ENCODE results near the gene RAD54L.
"Not testable (repeated sequence)": the region's sequence is repeated elsewhere in the genome, so short reads cannot be mapped to it uniquely, and the experiment has no call there.

Gene RAD54L

DNA sequence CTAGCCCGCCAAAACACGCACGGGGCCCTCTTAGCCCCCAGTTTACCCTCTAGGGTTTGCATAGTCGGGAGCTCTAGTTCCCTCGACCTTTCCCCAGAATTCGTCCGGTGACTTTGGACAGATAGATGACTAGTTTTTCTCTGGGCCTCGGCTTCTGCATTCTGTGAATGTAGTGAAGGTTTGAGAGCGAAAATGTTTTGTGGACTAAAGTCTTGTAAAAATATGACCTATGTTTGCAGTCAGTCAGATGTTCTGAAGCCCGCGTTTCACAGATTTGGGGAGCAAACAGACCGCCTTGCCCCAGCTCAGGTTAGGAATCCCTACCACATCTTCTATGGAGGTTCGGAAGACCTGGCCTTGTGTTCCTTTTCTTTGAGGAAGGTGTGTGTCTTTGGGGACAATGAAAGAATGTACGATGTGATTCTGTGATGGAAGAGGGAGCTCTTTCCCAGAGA, 56.3 kb downstream of the RAD54L start:
- no peaks in the 10 kb centered on the region for H3K9me3 ChIP-seq
- peak overlapping the region; percentile 70 for H3K4me3 ChIP-seq
- in situ Hi-C loops (cut with MboI; ENCODE audit: low sequenced_read_pairs): no loop called here
- peaks cover 39% of the 10 kb centered on the region for H3K4me1 ChIP-seq
- H3K36me3 ChIP-seq (replicated peaks): peaks cover 30% of the 10 kb centered on the region
- DNase-seq (ENCODE audit: low spot score in 2 of 2): no peak
- no peaks in the 10 kb centered on the region for H3K27me3 ChIP-seq (ENCODE audit: low read depth)

DNA sequence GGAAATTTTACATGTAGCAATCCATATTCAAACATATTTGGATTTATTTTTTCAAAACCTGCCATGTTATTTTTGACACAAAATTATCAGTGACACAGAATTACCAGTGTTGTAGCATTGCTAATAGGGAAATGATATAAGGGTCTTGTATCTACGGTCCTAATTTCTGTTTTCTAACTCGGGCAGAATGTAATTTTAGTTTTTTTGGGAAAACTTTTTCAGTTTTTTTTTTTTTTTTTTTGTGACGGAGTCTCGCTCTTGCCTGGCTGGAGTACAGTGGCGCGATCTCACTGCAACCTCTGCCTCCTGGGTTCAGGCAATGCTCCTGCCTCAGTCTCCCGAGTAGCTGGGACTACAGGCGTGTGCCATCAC, 58.6 kb downstream of the RAD54L start:
- peaks cover 53% of the 10 kb centered on the region for H3K36me3 ChIP-seq (replicated peaks)
- H3K4me1 ChIP-seq: peaks cover 29% of the 10 kb centered on the region
- no peak for DNase-seq (ENCODE audit: low spot score in 2 of 2)
- in situ Hi-C loops (cut with MboI; ENCODE audit: low sequenced_read_pairs): no loop called here
- H3K27me3 ChIP-seq (ENCODE audit: low read depth): no peaks in the 10 kb centered on the region
- peak overlapping the region; percentile 70 for H3K4me3 ChIP-seq
- no peaks in the 10 kb centered on the region for H3K9me3 ChIP-seq

DNA sequence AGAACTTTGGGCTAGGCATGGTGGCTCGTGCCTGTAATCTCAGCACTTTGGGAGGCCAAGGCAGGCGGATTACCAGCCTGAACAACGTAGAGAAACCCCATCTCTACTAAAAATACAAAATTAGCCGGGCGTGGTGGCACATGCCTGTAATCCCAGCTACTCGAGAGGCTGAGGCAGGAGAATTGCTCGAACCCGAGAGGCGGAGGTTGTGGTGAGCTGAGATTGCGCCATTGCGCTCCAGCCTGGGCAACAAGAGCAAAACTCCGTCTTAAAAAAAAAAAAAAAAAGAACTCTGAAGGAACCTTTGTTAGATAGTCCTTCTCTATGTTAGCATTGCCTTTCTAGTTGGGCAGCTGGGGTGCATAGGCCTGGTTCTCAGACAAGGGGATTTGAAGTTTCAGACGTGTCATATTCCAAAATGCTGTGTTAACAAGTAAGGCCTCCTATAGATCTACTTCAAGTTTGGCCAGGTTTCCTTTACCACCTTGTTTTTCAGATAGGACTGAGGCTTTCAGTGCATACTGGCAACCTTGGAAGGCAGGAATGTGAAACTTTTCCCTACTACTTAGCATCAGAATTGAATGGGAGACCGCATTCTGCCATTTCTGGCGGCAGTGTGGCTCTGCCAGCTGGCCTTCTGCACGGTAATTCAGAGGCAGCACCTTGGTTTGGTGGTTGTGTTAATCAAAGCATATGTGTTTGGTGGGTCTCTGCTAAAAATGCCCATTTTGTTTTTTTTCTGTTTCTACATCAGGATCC, 62.0 kb downstream of the RAD54L start:
- in situ Hi-C loops (cut with MboI; ENCODE audit: low sequenced_read_pairs): no loop called here
- no peak overlapping the region for H3K4me3 ChIP-seq
- H3K9me3 ChIP-seq: no peaks in the 10 kb centered on the region
- H3K4me1 ChIP-seq: peaks cover 28% of the 10 kb centered on the region
- no peaks in the 10 kb centered on the region for H3K27me3 ChIP-seq (ENCODE audit: low read depth)
- H3K36me3 ChIP-seq (replicated peaks): peaks cover 83% of the 10 kb centered on the region
- DNase-seq (ENCODE audit: low spot score in 2 of 2): no peak

DNA sequence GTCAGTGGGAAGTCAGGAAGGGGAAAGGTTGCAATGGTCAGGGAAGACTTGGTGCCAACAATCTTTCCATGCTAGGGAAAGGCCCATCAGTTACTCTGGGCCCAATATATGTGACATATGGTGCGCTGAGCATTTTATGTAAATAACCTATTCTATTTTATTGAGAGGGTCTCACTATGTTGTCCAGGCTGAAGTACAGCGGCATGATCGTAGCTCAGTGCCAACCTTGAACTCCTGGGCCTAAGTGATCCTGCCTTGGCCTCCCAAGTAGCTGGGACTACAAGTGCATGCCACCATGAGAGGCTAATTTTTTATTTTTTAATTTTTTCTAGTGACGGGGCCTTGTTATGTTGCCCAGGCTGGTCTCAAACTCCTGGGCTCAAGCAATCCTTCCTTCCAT, 62.8 kb downstream of the RAD54L start:
- DNase-seq (ENCODE audit: low spot score in 2 of 2): no peak
- Histone ChIP-seq H3K9me3 (no peaks in the 10 kb centered on the region), H3K27me3 (ENCODE audit: low read depth) (no peaks in the 10 kb centered on the region), H3K36me3 (replicated peaks) (peaks cover 86% of the 10 kb centered on the region), H3K4me1 (peaks cover 28% of the 10 kb centered on the region), H3K4me3 (no peak overlapping the region)
- in situ Hi-C loops (cut with MboI; ENCODE audit: low sequenced_read_pairs): no loop called here

DNA sequence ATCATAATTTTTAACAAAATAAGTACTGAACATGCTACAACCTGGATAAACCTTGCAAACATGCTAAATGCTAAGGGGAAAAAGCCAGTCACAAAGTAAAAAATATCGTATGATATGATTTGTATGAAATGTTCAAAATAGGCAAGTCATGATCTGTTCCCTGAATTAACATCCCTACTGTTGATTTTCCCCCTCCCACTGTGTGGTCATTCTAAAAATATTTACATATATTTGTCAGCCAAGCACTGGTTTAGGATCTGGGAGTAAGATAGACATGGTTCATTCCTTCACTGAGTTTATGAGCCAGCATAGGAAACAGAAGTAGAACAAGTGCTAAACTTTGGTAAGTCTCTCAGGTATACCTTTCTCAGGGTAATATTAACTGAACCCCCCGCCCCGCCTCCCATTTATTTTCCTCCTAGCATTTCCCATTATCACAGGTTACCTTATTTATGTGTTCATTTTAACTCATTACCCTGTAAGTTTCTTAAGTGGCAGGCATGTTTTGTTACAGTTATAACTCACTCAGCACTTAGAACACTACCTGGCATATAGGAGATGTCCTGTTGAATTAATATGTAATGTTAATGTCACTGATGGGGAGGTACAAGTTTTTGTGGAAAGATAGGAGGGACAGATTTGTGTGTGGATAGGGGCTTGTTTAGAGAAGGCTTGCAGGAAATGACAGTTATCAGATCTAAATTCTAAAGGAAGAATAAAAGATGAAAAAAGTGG, 68.3 kb downstream of the RAD54L start:
- Histone ChIP-seq H3K4me1 (peaks cover 4% of the 10 kb centered on the region), H3K9me3 (no peaks in the 10 kb centered on the region), H3K36me3 (replicated peaks) (peaks cover 65% of the 10 kb centered on the region), H3K27me3 (ENCODE audit: low read depth) (no peaks in the 10 kb centered on the region), H3K4me3 (no peak overlapping the region)
- in situ Hi-C loops (cut with MboI; ENCODE audit: low sequenced_read_pairs): no loop called here
- DNase-seq (ENCODE audit: low spot score in 2 of 2): no peak

DNA sequence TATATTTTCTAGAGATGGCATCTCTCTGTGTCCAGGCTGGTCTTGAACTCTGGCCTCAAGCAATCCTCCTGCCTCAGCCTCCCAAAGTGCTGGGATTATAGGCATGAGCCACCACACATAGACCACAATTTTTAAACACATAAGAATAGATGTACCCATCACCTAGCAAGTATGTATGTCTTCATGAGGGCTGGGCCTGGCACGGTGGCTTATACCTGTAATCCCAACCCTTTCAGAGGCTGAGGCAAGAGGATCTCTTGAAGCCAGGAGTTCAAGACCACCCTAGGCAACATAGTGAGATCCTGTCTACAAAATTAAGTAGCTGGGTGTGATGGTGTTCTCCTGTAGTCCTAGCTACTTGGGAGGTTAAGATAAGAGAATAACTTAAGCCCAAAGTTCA, 69.8 kb downstream of the RAD54L start:
- Histone ChIP-seq H3K36me3 (replicated peaks) (peaks cover 50% of the 10 kb centered on the region), H3K4me1 (peaks cover 4% of the 10 kb centered on the region), H3K9me3 (no peaks in the 10 kb centered on the region), H3K4me3 (no peak overlapping the region), H3K27me3 (ENCODE audit: low read depth) (no peaks in the 10 kb centered on the region)
- in situ Hi-C loops (cut with MboI; ENCODE audit: low sequenced_read_pairs): no loop called here
- no peak for DNase-seq (ENCODE audit: low spot score in 2 of 2)

DNA sequence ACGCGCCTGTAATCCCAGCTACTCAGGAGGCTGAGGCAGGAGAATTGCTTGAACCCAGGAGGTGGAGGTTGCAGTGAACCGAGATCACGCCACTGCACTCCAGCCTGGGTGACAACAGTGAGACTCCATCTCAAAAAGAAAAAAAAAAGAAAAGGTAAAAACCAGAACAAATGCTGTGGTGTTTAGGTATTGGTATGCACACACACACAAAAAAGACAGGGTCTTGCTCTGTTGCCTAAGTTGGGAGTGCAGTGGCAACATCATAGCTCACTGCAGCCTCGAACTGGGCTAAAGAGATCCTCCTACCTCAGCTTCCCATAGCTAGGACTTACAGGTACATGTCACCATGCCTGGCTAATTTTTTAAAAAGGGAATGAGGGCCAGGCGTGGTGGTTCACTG, 71.7 kb downstream of the RAD54L start:
- DNase-seq (ENCODE audit: low spot score in 2 of 2); H3K4me1 ChIP-seq; H3K4me3 ChIP-seq; in situ Hi-C loops (cut with MboI; ENCODE audit: low sequenced_read_pairs); H3K9me3 ChIP-seq; H3K27me3 ChIP-seq (ENCODE audit: low read depth): not testable (repeated sequence)
- peaks cover 32% of the 10 kb centered on the region for H3K36me3 ChIP-seq (replicated peaks)

DNA sequence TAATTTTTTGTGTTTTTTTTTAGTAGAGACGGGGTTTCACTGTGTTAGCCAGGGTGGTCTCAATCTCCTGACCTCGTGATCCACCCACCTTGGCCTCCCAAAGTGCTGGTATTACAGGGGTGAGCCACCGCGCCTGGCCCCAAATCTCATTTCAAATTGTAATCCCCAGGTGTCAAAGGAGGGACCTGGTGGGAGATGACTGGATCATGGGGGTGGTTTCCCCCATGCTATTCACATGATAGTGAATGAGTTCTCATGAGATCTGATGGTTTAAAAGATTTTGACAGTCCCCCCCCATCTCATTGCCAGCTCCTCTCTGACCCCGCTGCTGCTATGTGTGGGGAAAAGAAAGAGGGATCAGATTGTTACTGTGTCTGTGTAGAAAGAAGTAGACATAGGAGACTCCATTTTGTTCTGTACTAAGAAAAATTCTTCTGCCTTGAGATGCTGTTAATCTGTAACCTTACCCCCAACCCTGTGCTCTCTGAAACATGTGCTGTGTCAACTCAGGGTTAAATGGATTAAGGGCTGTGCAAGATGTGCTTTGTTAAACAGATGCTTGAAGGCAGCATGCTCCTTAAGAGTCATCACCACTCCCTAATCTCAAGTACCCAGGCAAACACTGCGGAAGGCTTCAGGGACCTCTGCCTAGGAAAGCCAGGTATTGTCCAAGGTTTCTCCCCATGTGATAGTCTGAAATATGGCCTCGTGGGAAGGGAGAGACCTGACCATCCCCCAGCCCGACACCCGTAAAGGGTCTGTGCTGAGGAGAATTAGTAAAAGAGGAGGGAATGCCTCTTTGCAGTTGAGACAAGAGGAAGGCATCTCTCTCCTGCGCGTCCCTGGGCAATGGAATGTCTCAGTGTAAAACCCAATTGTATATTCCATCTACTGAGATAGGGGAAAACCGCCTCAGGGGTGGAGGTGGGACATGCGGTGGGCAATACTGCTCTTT, 72.7 kb downstream of the RAD54L start:
- H3K36me3 ChIP-seq (replicated peaks): peaks cover 23% of the 10 kb centered on the region
- H3K4me3 ChIP-seq; H3K9me3 ChIP-seq; H3K27me3 ChIP-seq (ENCODE audit: low read depth); in situ Hi-C loops (cut with MboI; ENCODE audit: low sequenced_read_pairs); H3K4me1 ChIP-seq: not testable (repeated sequence)
- DNase-seq (ENCODE audit: low spot score in 2 of 2): peak in 1 of 2 experiments; percentile 51

DNA sequence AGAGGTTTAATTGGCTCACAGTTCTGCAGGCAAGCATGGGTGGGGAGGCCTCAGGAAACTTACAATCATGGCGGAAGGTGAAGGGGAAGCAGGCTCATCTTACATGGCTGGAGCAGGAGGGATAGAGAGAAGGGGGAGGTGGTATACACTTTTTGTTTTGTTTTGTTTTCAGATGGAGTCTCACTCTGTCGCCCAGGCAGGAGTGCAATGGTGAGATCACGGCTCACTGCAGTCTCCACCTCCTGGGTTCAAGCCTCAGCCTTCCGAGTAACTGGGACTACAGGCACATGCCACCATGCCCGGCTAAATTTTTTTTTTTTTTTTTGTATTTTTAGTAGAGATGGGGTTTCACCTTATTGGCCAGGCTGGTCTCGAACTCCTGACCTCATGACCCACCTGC, 74.6 kb downstream of the RAD54L start:
- DNase-seq (ENCODE audit: low spot score in 2 of 2); H3K9me3 ChIP-seq; H3K4me3 ChIP-seq; H3K4me1 ChIP-seq; H3K27me3 ChIP-seq (ENCODE audit: low read depth); H3K36me3 ChIP-seq (replicated peaks); in situ Hi-C loops (cut with MboI; ENCODE audit: low sequenced_read_pairs): not testable (repeated sequence)

DNA sequence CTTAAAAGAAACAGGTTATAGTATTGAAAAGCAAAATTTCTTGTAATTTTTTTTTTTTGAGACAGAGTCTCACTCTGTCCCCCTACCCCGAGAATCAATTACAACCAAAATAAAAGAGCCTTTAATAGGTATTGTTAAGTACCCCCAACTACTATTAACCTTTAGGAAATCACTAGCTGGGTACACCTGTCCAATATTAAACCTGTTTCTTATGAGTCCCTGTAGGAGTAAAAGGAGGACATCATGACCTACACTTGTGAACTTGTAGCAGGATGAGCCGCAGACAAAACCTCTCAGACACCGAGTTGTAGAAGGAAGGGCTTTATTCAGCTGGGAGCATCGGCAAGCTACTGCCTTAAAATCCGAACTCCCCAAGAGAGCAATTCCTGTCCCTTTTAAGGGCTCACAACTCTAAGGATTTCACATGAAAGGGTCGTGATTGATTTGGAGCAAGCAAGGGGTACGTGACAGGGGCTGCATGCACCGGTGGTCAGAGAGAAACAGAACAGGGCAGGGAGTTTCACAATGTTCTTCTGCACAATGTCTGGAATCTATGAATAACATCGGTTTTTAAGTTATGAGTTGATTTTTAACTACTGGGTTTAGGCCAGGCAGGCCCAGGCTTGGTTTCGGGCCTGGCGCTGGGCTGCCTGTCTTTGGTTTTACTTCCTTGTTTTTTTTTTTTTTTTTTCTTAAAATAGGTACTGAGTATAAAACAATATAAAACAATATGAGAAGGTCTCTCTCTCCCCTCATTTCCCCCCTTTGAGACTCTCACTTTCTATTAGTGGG, 77.9 kb downstream of the RAD54L start:
- H3K4me1 ChIP-seq; H3K4me3 ChIP-seq; in situ Hi-C loops (cut with MboI; ENCODE audit: low sequenced_read_pairs); DNase-seq (ENCODE audit: low spot score in 2 of 2); H3K36me3 ChIP-seq (replicated peaks); H3K9me3 ChIP-seq; H3K27me3 ChIP-seq (ENCODE audit: low read depth): not testable (repeated sequence)

All from HAP-1 (cell line).